ENCODE results near the gene LIN7B. TPM values are rescaled to one million over a fixed set of nuclear protein-coding genes. Genes with fewer than 3 reads are reported as not detected.
A peak's percentile ranks its signal among the peaks of the same experiment; 100 is the strongest.

LIN7B gene
- total and polyA plus RNA-seq, 2 of the 8 experiments (the other 6 are each of a cell fraction or from before 2014, with no cell fraction given): 4.1 to 4.2 TPM

- Histone ChIP-seq H2BK20ac (ENCODE audit: low read length) (no peak overlapping the region), H3K4me3 (ENCODE audit: extremely low read depth in 1 of 4, insufficient read depth in 2 of 4, low read depth in 3 of 4, low read length in 4 of 4) (peak overlapping the region in 3 of 4 experiments; percentile 21 to 55 (median 27); a peak in 4 of 8 replicates), H2BK12ac (ENCODE audit: low read depth, low read length) (no peak overlapping the region), H3K4me2 (ENCODE audit: insufficient read depth in 1 of 2, low read depth in 2 of 2, low read length in 2 of 2) (peak overlapping the region; percentile 61 to 62), H2AK5ac (ENCODE audit: low read depth, low read length) (no peak overlapping the region), H3K9ac (replicated peaks in 1 of 4; ENCODE audit: extremely low read depth in 1 of 4, low read depth in 3 of 4, low read length in 3 of 4) (no peak overlapping the region), H3K79me1 (ENCODE audit: low read depth, low read length) (no peaks in the 10 kb centered on the region), H3K4me1 (replicated peaks in 1 of 4; ENCODE audit: control insufficient read depth in 3 of 4, insufficient read depth in 4 of 4, low read length in 3 of 4) (peaks cover 4 to 14% (median 6%) of the 10 kb centered on the region in 4 experiments; a peak in 6 of 7 replicates), H4K20me1 (replicated peaks in 1 of 2; ENCODE audit: control insufficient read depth in 1 of 2, insufficient read depth in 2 of 2, low read length in 2 of 2) (peaks cover 0 to 3% of the 10 kb centered on the region in 2 experiments), H3K56ac (replicated peaks; ENCODE audit: insufficient read length, low read depth, low read length) (no peak overlapping the region), H3K27me3 (replicated peaks in 1 of 4; ENCODE audit: control insufficient read depth in 3 of 4, extremely low read depth in 1 of 4, insufficient read depth in 3 of 4, low read length in 3 of 4) (no peaks in the 10 kb centered on the region), H3K18ac (ENCODE audit: extremely low read depth, low read length) (no peak overlapping the region; the same call in 1 of the 2 replicates), H3K9me3 (ENCODE audit: insufficient read depth in 2 of 2, low read depth in 1 of 2, low read length in 1 of 2) (no peaks in the 10 kb centered on the region), H2BK120ac (replicated peaks; ENCODE audit: low read depth, low read length) (no peak overlapping the region), H3K4ac (replicated peaks; ENCODE audit: insufficient read length, low read depth, low read length) (peak overlapping the region; percentile 69), H3K79me2 (ENCODE audit: control insufficient read depth in 1 of 2, insufficient read depth in 2 of 2, low read length in 2 of 2) (no peaks in the 10 kb centered on the region), H2AFZ (ENCODE audit: low read length) (no peak overlapping the region), H2BK15ac (ENCODE audit: low read length) (no peak overlapping the region), H3K23ac (ENCODE audit: insufficient read length) (no peak overlapping the region), H4K8ac (ENCODE audit: extremely low read depth, insufficient read depth, low read length) (peak overlapping the region; percentile 43; the same call in 1 of the 2 replicates), H3K14ac (ENCODE audit: insufficient read length) (no peak overlapping the region), H3K23me2 (ENCODE audit: low read depth, low read length) (peaks cover 6% of the 10 kb centered on the region), H3K36me3 (ENCODE audit: control insufficient read depth in 2 of 4, insufficient read depth in 4 of 4, low read length in 3 of 4) (peaks cover 0 to 8% (median 2%) of the 10 kb centered on the region in 4 experiments; a peak in 2 of 8 replicates), H4K5ac (ENCODE audit: insufficient read length, low read depth, low read length) (peak overlapping the region; percentile 86), H4K91ac (replicated peaks; ENCODE audit: insufficient read length, low read length) (no peak overlapping the region), H3K27ac (ENCODE audit: low read depth, low read length) (no peak overlapping the region), H2BK5ac (ENCODE audit: low read depth, low read length) (peak overlapping the region; percentile 49; the same call in 1 of the 2 replicates)
- ChIA-PET CTCF (ENCODE audit: partially characterized antibody) (interaction anchor here (0.7 to 9.7 kb wide), 10 partner anchors 10 to 92 kb away, joined by 3 to 99 read pairs (median 3); no protein-coding TSS in a partner anchor), POLR2A (ENCODE audit: partially characterized antibody) (interaction anchor here (1.2 to 5.8 kb wide), 6 partner anchors 12 to 29 kb away, joined by 3 to 47 read pairs (median 6); partner anchors contain the start of gene PPFIA3)
- TF ChIP-seq SP4 (IDR thresholded peaks at IDR 0.05; ENCODE audit: low read length): 0 out of 2 replicates have a peak, but pooled peaks have one; percentile 60
- TF ChIP-seq, protein P1, sequence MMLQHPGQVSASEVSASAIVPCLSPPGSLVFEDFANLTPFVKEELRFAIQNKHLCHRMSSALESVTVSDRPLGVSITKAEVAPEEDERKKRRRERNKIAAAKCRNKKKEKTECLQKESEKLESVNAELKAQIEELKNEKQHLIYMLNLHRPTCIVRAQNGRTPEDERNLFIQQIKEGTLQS (IDR thresholded peaks at IDR 0.05; ENCODE audit: insufficient read depth, low read depth, low read length): no peak
- TF ChIP-seq SIN3A (conservative IDR thresholded peaks at IDR 0.05 in 1 of 2, IDR thresholded peaks at IDR 0.05 in 1 of 2; ENCODE audit: low read depth in 1 of 2, low read length in 2 of 2): no peak
- no peak for TF ChIP-seq POLR2A (IDR thresholded peaks at IDR 0.05; ENCODE audit: control extremely low read depth in 1 of 2, low read depth in 2 of 2, low read length in 2 of 2)
- peak; percentile 83; the same call in 1 of the 2 replicates for TF ChIP-seq EGR1 (IDR thresholded peaks at IDR 0.05; ENCODE audit: borderline replicate concordance, low read depth, low read length)
- no peak for TF ChIP-seq TAF7 (optimal IDR thresholded peaks at IDR 0.05; ENCODE audit: borderline replicate concordance, low read depth, low read length)
- 74% methylated on average over 23 of the region's 42 CpGs; no CpG with 5 or more reads in 1 of the 2 experiments for WGBS, 2 experiments (ENCODE audit: extremely low coverage in 1 of 2, insufficient coverage in 1 of 2, insufficient read length in 1 of 2, insufficient replicate concordance in 2 of 2, low coverage in 1 of 2, low lambda C conversion rate in 2 of 2, missing lambda C conversion rate in 1 of 2)
- DNase-seq (ENCODE audit: low read depth in 1 of 2, low spot score in 2 of 2) (peak in 1 of 2 experiments; percentile 90), FAIRE-seq (no peak)
Measured at GRCh38 chr19:49133621-49134454, 19.7 kb downstream of the LIN7B start.
